Measurements from ENCODE around the gene RHBG.
A peak's percentile ranks its signal among the peaks of the same experiment; 100 is the strongest.
"Not testable (repeated sequence)": the region's sequence is repeated elsewhere in the genome, so short reads cannot be mapped to it uniquely, and the experiment has no call there.

Gene RHBG

DNA sequence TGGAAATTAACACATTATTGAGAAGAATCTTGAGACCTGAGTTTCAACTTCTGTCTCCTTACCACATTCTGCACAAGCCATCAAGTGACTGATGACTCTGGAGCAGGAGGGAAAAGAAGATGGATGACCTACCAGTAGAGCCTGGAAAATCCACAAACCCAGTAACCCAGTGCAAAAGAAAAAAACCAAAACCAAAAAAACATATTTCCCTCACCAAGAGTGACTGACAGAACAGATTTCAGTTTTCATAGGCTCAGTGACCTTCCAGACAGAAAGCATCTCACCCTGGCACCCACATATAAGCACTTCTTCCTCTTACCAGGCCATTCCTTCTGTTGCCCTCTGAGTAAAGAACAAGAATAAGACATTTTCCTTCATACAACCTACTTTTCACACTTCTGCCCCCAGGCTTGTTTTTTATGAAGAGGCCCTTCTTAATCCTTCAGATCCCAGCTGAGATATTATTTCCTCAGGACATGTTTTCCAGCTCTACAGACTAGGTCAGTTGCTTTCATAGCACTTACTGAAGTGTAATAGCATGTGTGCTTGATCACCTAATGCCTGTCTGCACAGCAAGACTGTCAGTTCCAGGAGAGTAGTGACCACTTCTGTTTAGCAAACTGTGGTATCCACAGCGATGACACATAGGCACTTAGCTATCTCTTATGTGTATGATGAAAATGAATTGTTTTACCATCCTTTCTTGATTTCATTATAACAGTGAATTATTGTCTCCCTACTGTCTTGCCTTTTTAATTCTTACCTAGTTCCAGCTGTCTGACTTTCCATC is 26.6 kb upstream of the RHBG start:
- Histone ChIP-seq H3K27ac (no peak overlapping the region), H3K27me3 (no peaks in the 10 kb centered on the region), H3K36me3 (no peaks in the 10 kb centered on the region), H3K4me1 (peaks cover under 1% of the 10 kb centered on the region; the same call in 1 of the 2 replicates), H4K20me1 (peaks cover 1% of the 10 kb centered on the region), H3K9ac (no peak overlapping the region), H3K9me3 (no peaks in the 10 kb centered on the region), H3K4me3 (no peak overlapping the region), H3K4me2 (no peak overlapping the region)
- TF ChIP-seq Cebpa-rat (IDR thresholded peaks at IDR 0.05): no peak

DNA sequence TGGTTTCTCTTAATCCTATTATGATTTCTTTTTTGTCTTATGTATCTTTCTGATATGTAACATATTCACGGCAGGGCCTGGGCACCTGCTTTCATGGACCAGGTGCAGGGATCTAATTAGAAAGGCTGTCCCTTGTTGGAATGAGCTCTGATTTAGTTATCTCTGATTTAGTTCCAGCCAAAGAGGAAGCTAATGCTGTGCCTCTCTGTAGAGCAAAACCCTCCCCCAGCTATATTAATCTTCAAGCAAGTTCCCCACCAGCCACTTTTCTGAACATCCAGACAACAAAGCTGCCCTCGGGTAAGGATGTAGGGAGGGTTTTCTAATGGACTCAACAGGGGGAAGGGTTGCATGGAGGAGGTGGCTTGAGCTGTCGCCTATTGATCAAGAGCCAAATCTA is 24.6 kb upstream of the RHBG start:
- H3K4me3 ChIP-seq: no peak overlapping the region
- H3K4me1 ChIP-seq: no peaks in the 10 kb centered on the region
- no peak for TF ChIP-seq Cebpa-rat (IDR thresholded peaks at IDR 0.05)
- H3K27ac ChIP-seq: no peak overlapping the region
- no peaks in the 10 kb centered on the region for H3K27me3 ChIP-seq
- H4K20me1 ChIP-seq: no peaks in the 10 kb centered on the region
- no peaks in the 10 kb centered on the region for H3K9me3 ChIP-seq
- H3K36me3 ChIP-seq: no peaks in the 10 kb centered on the region
- no peak overlapping the region for H3K9ac ChIP-seq
- no peak overlapping the region for H3K4me2 ChIP-seq

DNA sequence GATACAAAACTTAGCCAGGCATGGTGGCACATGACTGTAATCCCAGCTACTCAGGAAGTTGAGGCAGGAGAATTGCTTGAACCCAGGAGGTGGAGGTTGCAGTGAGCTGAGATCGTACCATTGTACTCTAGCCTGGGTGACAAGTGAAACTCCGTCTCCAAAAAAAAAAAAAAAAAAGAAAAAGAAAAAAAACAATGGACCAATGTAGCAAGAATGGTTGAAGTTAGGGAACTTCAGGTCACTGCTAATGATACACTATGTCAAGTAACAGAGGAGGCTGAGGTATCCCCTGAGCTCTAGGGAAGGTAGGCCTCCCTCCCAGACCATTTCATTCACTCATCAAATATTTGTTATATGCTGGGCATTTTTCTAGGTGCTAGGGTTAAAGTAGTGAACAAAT is 23.0 kb upstream of the RHBG start:
- not testable (repeated sequence) for H3K36me3 ChIP-seq, H3K9ac ChIP-seq, H3K4me3 ChIP-seq, H3K27me3 ChIP-seq, H4K20me1 ChIP-seq, H3K27ac ChIP-seq, H3K4me1 ChIP-seq, H3K9me3 ChIP-seq, H3K4me2 ChIP-seq

DNA sequence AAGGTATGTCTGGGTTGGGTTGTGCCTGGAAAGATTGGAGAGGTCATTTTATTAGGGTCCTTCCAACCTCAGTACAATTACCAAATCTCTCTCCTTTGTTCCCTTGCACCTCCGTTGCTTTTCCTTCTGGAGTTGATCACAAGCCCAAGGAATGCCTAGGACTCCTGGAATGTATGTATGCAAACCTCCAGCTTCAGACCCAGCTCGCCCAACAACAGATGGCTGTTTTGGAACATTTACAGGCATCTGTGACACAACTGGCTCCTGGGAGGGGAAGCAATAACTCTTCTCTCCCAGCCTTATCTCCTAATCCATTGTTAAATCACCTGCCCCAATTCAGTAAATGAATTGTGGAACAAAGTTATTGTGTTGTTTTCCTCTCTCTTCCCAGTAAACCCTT is 22.4 kb upstream of the RHBG start:
- H3K4me1 ChIP-seq: no peaks in the 10 kb centered on the region
- no peak overlapping the region for H3K4me3 ChIP-seq
- H3K4me2 ChIP-seq: no peak overlapping the region
- no peaks in the 10 kb centered on the region for H4K20me1 ChIP-seq
- no peaks in the 10 kb centered on the region for H3K36me3 ChIP-seq
- no peak overlapping the region for H3K27ac ChIP-seq
- H3K27me3 ChIP-seq: no peaks in the 10 kb centered on the region
- TF ChIP-seq Cebpa-rat (IDR thresholded peaks at IDR 0.05): no peak
- H3K9ac ChIP-seq: no peak overlapping the region
- no peaks in the 10 kb centered on the region for H3K9me3 ChIP-seq

DNA sequence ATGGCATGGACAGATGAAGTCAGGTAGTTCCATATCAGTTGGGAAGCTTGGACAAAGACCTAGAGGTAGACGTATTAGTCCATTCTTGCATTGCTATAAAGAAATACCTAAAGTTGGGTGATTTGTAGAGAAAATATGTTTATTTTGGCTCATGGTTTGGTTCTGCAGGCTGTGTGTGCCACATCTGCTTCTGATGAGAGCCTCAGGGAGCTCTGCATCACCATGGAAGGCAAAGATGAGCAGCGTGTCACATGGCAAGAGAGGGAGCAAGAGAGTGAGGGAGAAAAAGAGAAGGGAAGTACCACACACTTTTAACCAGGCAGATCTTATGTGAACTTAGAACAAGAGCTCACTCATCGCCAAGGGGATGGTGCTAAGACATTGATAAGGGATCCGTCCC is 21.7 kb upstream of the RHBG start:
- no peaks in the 10 kb centered on the region for H3K36me3 ChIP-seq
- H3K9ac ChIP-seq: no peak overlapping the region
- H3K4me2 ChIP-seq: no peak overlapping the region
- no peak overlapping the region for H3K4me3 ChIP-seq
- H4K20me1 ChIP-seq: no peaks in the 10 kb centered on the region
- no peaks in the 10 kb centered on the region for H3K4me1 ChIP-seq
- H3K27me3 ChIP-seq: no peaks in the 10 kb centered on the region
- H3K9me3 ChIP-seq: no peaks in the 10 kb centered on the region
- no peak for TF ChIP-seq Cebpa-rat (IDR thresholded peaks at IDR 0.05)
- H3K27ac ChIP-seq: no peak overlapping the region

DNA sequence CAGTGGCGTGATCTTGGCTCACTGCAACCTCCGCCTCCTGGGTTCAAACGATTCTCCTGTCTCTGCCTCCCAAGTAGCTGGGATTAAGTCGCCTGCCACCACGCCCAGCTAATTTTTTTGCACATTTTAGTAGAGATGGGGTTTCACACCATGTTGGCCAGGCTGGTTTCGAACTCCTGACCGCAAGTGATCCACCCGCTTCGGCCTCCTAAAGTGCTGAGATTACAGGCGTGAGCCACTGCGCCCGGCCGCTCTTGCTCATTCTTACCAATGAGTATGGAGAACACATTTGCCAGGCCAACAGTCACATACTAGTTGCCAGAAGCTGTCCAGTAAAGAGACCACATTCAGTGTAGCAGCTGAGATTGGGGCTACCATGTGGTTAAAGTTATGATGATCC is 16.5 kb upstream of the RHBG start:
- H3K36me3 ChIP-seq, H3K9ac ChIP-seq, H3K4me1 ChIP-seq, H3K4me3 ChIP-seq, H4K20me1 ChIP-seq, H3K27ac ChIP-seq, H3K9me3 ChIP-seq, H3K4me2 ChIP-seq: not testable (repeated sequence)
- peaks cover 27% of the 10 kb centered on the region for H3K27me3 ChIP-seq

DNA sequence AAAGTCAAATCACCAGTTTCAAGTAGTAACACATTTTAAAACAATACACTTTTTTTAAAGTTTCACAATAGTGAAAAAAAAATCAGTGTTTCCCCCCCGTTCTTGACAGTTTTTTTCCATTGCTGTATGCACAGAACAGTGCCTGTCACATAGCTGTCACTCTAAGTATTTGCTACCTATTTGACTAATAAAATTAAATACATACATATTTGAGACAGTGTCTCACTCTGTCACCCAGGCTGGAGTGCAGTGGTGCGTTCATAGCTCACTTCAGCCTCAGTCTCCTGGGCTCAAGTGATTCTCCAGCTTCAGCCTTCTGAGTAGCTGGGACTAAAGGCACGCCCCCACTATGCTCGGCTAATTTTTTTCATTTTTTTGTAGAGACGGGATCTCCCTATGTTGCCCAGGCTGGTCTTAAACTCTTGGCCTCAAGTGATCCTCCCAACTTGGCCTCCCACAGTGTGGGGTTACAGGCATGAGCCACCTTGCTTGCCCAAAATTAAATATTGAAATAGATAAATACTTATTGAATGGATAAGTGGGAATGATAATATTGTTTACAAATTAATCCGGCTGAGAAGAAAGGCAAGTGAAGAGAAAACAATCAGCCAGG is 12.6 kb upstream of the RHBG start:
- peaks cover 38% of the 10 kb centered on the region for H3K27me3 ChIP-seq
- no peaks in the 10 kb centered on the region for H4K20me1 ChIP-seq
- H3K36me3 ChIP-seq: no peaks in the 10 kb centered on the region
- H3K4me3 ChIP-seq: no peak overlapping the region
- H3K9me3 ChIP-seq: no peaks in the 10 kb centered on the region
- no peak overlapping the region for H3K27ac ChIP-seq
- no peak for TF ChIP-seq Cebpa-rat (IDR thresholded peaks at IDR 0.05)
- peaks cover 7% of the 10 kb centered on the region; the same call in 1 of the 2 replicates for H3K4me1 ChIP-seq
- H3K9ac ChIP-seq: no peak overlapping the region
- peak overlapping the region; percentile 44 for H3K4me2 ChIP-seq

DNA sequence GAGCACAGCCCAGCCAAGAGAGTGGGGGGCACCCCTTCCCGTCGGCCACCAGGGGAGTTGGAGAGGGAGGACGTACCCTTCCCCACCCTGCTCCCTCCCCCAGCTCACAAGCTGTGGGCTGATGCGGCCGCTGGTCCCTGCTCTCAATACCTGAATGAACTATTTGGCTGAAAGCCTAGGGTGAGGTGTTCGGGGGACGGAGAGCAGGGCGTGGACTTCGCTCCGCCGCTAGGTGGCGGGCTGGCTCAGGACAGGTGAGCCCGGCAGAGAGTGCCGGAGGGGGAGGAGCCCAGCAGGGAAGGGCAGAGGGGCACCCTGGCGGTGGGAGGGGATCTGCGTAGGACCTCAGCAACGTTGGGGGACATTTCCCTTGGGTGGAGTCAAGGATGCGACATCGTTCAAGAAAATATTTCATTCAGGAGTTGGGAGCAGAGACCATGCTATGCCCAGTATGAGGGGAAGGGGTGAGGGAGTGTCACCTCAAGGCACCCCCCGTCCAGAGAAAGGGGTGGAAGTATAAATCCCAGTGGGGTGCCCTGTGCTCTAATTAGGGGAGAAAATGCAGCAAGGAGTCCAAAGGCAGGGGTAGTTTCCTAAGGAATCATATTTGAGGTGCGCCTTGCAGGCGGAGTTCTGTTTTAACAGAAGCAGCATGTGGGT is 12.0 kb upstream of the RHBG start:
- Histone ChIP-seq H3K4me1 (peaks cover 7% of the 10 kb centered on the region; the same call in 1 of the 2 replicates), H3K27me3 (peaks cover 38% of the 10 kb centered on the region), H3K9ac (no peak overlapping the region), H3K9me3 (no peaks in the 10 kb centered on the region), H3K27ac (no peak overlapping the region), H4K20me1 (no peaks in the 10 kb centered on the region), H3K4me3 (no peak overlapping the region), H3K36me3 (no peaks in the 10 kb centered on the region), H3K4me2 (peak overlapping the region; percentile 44)
- TF ChIP-seq Cebpa-rat (IDR thresholded peaks at IDR 0.05): no peak

DNA sequence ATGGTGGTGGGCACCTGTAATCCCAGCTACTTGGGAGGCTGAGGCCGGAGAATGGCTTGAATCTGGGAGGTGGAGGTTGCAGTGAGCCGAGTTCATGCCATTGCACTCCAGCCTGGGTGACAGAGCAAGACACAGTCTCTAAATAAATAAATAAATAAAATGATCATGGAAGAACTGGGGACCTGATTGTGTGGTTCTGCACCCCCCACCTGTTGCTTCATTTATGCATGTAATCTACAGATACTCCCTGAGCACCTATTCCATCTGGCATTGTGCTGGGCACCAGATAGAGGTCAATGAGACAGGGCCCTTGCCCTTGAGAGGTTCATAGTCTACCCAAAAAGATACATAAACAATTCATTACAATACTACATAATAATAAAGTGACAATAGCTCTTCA is 11.0 kb upstream of the RHBG start:
- TF ChIP-seq Cebpa-rat (IDR thresholded peaks at IDR 0.05): no peak
- Histone ChIP-seq H3K36me3 (no peaks in the 10 kb centered on the region), H3K4me1 (peaks cover 7% of the 10 kb centered on the region; the same call in 1 of the 2 replicates), H3K9me3 (no peaks in the 10 kb centered on the region), H4K20me1 (no peaks in the 10 kb centered on the region), H3K27ac (no peak overlapping the region), H3K4me2 (no peak overlapping the region), H3K9ac (no peak overlapping the region), H3K4me3 (no peak overlapping the region), H3K27me3 (peaks cover 38% of the 10 kb centered on the region)

DNA sequence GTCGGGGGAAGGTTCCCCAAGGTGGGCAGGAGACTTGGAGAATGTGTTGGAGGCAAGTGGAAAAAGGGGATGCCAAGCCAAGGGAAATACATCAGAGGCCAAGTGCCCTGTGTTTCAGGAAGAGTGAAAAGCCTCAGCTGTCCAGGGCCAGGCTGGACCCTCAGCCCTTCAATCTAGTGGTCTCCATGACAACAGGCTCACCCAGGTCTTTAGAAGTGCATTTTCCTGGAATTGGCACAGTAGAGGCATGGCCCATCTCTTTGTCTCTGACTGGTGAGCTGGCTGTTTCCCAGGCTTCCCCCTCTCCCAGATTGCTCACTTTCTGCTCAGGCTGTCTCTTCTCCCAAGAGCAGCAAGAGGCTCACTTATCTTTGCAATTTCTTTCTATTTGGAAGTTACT is 10.4 kb upstream of the RHBG start:
- H4K20me1 ChIP-seq: no peaks in the 10 kb centered on the region
- peaks cover 7% of the 10 kb centered on the region; the same call in 1 of the 2 replicates for H3K4me1 ChIP-seq
- no peaks in the 10 kb centered on the region for H3K36me3 ChIP-seq
- H3K4me2 ChIP-seq: no peak overlapping the region
- no peak overlapping the region for H3K9ac ChIP-seq
- no peak overlapping the region for H3K27ac ChIP-seq
- H3K4me3 ChIP-seq: no peak overlapping the region
- TF ChIP-seq Cebpa-rat (IDR thresholded peaks at IDR 0.05): no peak
- no peaks in the 10 kb centered on the region for H3K9me3 ChIP-seq
- H3K27me3 ChIP-seq: peaks cover 38% of the 10 kb centered on the region
